ENCODE measurements around the gene SYNM. TPM values are rescaled to one million over a fixed set of nuclear protein-coding genes. Genes with fewer than 3 reads are reported as not detected.

Gene SYNM
- total RNA-seq, 1 donor from 2014 or later, result 9.0 TPM

Other genes starting within 250 kb of the SYNM start
- gene PGPEP1L, start 97.3 kb upstream of the SYNM start, total RNA-seq, result not detected
- gene TTC23, start 144.5 kb downstream of the SYNM start, total RNA-seq, result 5.3 TPM
- gene LRRC28, start 146.4 kb downstream of the SYNM start, total RNA-seq, result 24.9 TPM